HEK293T (cell line): ENCODE data around the gene P2RX2.

Experiments
- BHLHE40 ChIP-seq: fragments of 450-650 bp; IDR thresholded peaks from 2 replicates; pipeline ENCODE4 v1.6.1; 2016; ENCODE audit warnings: mild to moderate bottlenecking, moderate library complexity, borderline replicate concordance
- ELF4 ChIP-seq: fragments of 450-650 bp; IDR thresholded peaks from 2 replicates; pipeline ENCODE4 v1.6.1; 2017; ENCODE audit warnings: antibody characterized with exemption
- FOXM1 ChIP-seq: fragments of 450-650 bp; IDR thresholded peaks from 2 replicates; pipeline ENCODE4 v1.6.1; 2017; ENCODE audit warnings: mild to moderate bottlenecking, borderline replicate concordance
- L3MBTL2 ChIP-seq: fragments of 450-650 bp; conservative IDR thresholded peaks from 2 replicates; pipeline ENCODE4 v1.6.1; 2016; ENCODE audit warnings: mild to moderate bottlenecking
- LEF1 ChIP-seq: fragments of 450-650 bp; IDR thresholded peaks from 2 replicates; pipeline ENCODE4 v1.6.1; 2017; ENCODE audit warnings: mild to moderate bottlenecking, borderline replicate concordance
- NFRKB ChIP-seq: fragments of 450-650 bp; IDR thresholded peaks from 2 replicates; pipeline ENCODE4 v1.6.1; 2016; ENCODE audit warnings: mild to moderate bottlenecking, moderate library complexity
- SP1 ChIP-seq: fragments of 450-650 bp; IDR thresholded peaks from 2 replicates; pipeline ENCODE4 v1.6.1; 2017
- SUZ12 ChIP-seq: fragments of 450-650 bp; IDR thresholded peaks from 2 replicates; pipeline ENCODE4 v1.6.1; 2016; ENCODE audit warnings: mild to moderate bottlenecking
- ZNF384 ChIP-seq: fragments of 450-650 bp; IDR thresholded peaks from 2 replicates; pipeline ENCODE4 v1.6.1; 2016

DNA sequence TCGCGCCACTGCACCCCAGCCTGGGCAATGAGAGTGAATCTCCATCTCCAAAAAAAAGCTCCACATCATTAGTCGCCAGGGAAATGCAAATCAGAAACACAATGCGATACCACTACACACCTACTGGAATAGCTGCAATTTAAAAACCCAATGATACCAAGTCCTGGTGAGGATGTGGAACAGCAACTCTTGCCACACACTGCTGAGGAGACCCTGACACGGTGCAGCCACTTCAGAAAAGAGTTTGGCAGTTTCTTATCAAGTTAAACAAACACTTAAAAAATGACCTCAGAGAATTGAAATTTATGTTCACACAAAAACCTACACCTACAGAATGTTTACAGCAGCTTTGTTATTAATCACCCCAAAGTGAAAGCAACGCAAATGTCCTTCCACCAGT lies 12.1 kb downstream of the P2RX2 start:
- TF ChIP-seq NFRKB: no peak
- no peak for TF ChIP-seq SP1
- TF ChIP-seq ELF4: no peak
- TF ChIP-seq FOXM1: no peak
- TF ChIP-seq ZNF384: no peak
- TF ChIP-seq BHLHE40: no peak
- no peak for TF ChIP-seq SUZ12
- TF ChIP-seq LEF1: no peak
- TF ChIP-seq L3MBTL2: no peak
